Measurements from ENCODE around the gene INSYN2B. TPM values are rescaled to one million over a fixed set of nuclear protein-coding genes. Genes with fewer than 3 reads are reported as not detected.

INSYN2B gene
- total and polyA plus RNA-seq, 2 of the 8 experiments (the other 6 are each of a cell fraction or from before 2014, with no cell fraction given) = not detected

DNA sequence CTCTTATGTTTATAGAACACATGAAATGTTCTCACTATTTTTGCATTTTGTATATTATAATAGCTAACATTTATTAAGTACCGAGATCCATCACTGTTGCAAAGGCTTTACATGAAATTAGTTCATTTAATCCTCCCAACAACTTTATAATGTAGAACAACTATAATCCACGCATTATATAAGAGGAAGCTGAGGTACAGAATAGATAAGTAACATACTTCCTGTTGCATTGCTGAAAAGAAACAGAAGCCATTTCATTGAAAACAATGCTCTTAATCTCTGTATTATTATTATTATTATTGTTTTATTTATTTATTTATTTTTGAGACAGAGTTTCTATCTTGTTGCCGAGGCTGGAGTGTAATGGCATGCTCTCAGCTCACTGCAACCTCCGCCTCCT lies 7.9 kb upstream of the INSYN2B start (continued):
- TF ChIP-seq SIX5 (IDR thresholded peaks at IDR 0.05; ENCODE audit: low read depth, low read length) (no peak), JUND (IDR thresholded peaks at IDR 0.05; ENCODE audit: low read length) (no peak)
